ENCODE results near the gene HOXD9. TPM values are rescaled to one million over a fixed set of nuclear protein-coding genes. Genes with fewer than 3 reads are reported as not detected.

HOXD9 gene
- total RNA-seq, 2 donors from 2014 or later: 1.4 TPM; not detected in 1

GRCh38 chr2:176093145-176093897, 29.2 kb upstream of the HOXD9 start:
- Histone ChIP-seq H3K36me3 (no peaks in the 10 kb centered on the region), H3K27ac (no peak overlapping the region), H3K4me3 (peak overlapping the region; percentile 52), H3K4me1 (ENCODE audit: control insufficient read depth in 1 of 2, low read depth in 2 of 2) (peaks cover 8 to 26% of the 10 kb centered on the region in 2 donors), H3K27me3 (replicated peaks; ENCODE audit: insufficient read depth) (peaks cover 69% of the 10 kb centered on the region), H3K9me3 (no peaks in the 10 kb centered on the region)
- ATAC-seq (ENCODE audit: insufficient number of reproducible peaks, low FRiP score, low read depth) (no peak), DNase-seq (ENCODE audit: low spot score) (no peak)
- no peak for TF ChIP-seq CTCF (IDR thresholded peaks at IDR 0.05)

- no peak for ATAC-seq (ENCODE audit: insufficient number of reproducible peaks, low FRiP score, low read depth)
- no peak overlapping the region for H3K4me3 ChIP-seq
- peaks cover 8 to 25% of the 10 kb centered on the region in 2 donors for H3K4me1 ChIP-seq (ENCODE audit: control insufficient read depth in 1 of 2, low read depth in 2 of 2)
- H3K36me3 ChIP-seq: no peaks in the 10 kb centered on the region
- TF ChIP-seq CTCF (IDR thresholded peaks at IDR 0.05): no peak
- peaks cover 74% of the 10 kb centered on the region for H3K27me3 ChIP-seq (replicated peaks; ENCODE audit: insufficient read depth)
- no peaks in the 10 kb centered on the region for H3K9me3 ChIP-seq
- no peak for DNase-seq (ENCODE audit: low spot score)
- no peak overlapping the region for H3K27ac ChIP-seq
Measured at GRCh38 chr2:176093898-176094249, 28.6 kb upstream of the HOXD9 start.

- DNase-seq (ENCODE audit: low spot score) (no peak), ATAC-seq (ENCODE audit: insufficient number of reproducible peaks, low FRiP score, low read depth) (no peak)
- peaks cover 78% of the 10 kb centered on the region for H3K27me3 ChIP-seq (replicated peaks; ENCODE audit: insufficient read depth)
- H3K36me3 ChIP-seq: no peaks in the 10 kb centered on the region
- no peaks in the 10 kb centered on the region for H3K9me3 ChIP-seq
- no peak for TF ChIP-seq CTCF (IDR thresholded peaks at IDR 0.05)
- peaks cover 8 to 25% of the 10 kb centered on the region in 2 donors for H3K4me1 ChIP-seq (ENCODE audit: control insufficient read depth in 1 of 2, low read depth in 2 of 2)
- no peak overlapping the region for H3K4me3 ChIP-seq
- no peak overlapping the region for H3K27ac ChIP-seq
Measured at GRCh38 chr2:176094349-176094748, 28.2 kb upstream of the HOXD9 start.

- H3K27ac ChIP-seq: no peak overlapping the region
- H3K36me3 ChIP-seq: no peaks in the 10 kb centered on the region
- ATAC-seq (ENCODE audit: insufficient number of reproducible peaks, low FRiP score, low read depth) (no peak), DNase-seq (ENCODE audit: low spot score) (no peak)
- peaks cover 76% of the 10 kb centered on the region for H3K27me3 ChIP-seq (replicated peaks; ENCODE audit: insufficient read depth)
- peaks cover 8 to 25% of the 10 kb centered on the region in 2 donors for H3K4me1 ChIP-seq (ENCODE audit: control insufficient read depth in 1 of 2, low read depth in 2 of 2)
- no peak for TF ChIP-seq CTCF (IDR thresholded peaks at IDR 0.05)
- H3K4me3 ChIP-seq: no peak overlapping the region
- no peaks in the 10 kb centered on the region for H3K9me3 ChIP-seq
Measured at GRCh38 chr2:176095421-176095820, 27.1 kb upstream of the HOXD9 start.

GRCh38 chr2:176096243-176096985, 26.1 kb upstream of the HOXD9 start:
- no peak overlapping the region for H3K27ac ChIP-seq
- no peaks in the 10 kb centered on the region for H3K36me3 ChIP-seq
- peaks cover 8 to 25% of the 10 kb centered on the region in 2 donors for H3K4me1 ChIP-seq (ENCODE audit: control insufficient read depth in 1 of 2, low read depth in 2 of 2)
- no peak for TF ChIP-seq CTCF (IDR thresholded peaks at IDR 0.05)
- no peaks in the 10 kb centered on the region for H3K9me3 ChIP-seq
- H3K27me3 ChIP-seq (replicated peaks; ENCODE audit: insufficient read depth): peaks cover 70% of the 10 kb centered on the region
- no peak for DNase-seq (ENCODE audit: low spot score)
- peak overlapping the region; percentile 56 for H3K4me3 ChIP-seq
- ATAC-seq (ENCODE audit: insufficient number of reproducible peaks, low FRiP score, low read depth): no peak
